Measurements from ENCODE around the gene C16orf54.

DNA sequence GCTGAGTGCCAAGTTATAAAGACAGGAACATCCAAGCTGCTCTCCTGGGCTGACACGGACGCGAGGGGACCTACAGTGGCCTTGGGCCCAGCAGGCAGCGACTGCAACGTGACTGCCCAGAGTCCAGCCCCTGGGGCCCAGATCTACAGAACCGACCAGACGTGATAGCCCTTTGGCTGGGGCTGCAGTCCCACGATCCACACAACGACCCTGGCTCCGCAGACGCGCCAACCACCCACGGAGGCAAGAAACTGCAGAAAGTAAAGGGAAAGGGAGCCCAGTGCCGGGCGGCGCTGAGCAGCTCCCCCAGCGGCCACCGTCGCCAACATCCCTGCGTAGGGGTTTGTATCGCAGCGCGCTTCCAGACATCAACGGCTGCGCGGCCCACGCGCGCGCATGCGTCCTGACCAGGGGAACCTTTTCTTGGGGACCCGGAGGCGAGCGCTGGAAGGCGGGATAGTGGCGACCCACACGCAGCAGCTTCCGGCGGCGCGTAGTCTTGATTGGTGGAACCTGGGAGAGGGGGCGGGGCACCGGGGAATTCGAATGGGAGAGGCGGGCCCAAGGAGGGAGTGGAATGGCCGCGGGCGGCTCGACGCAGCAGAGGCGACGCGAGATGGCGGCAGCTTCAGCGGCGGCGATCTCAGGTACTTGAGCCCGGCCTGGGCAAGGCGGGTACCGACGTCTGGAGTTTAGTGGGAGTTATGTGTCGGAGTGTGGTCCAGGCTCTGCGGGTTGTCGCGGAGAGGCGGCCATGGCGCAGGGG is 44.6 kb upstream of the C16orf54 start, which contains the start of gene KIF22:
- 0 out of 2 replicates have a peak, but pooled peaks have one; percentile 44 for TF ChIP-seq TCF7L2 (IDR thresholded peaks at IDR 0.05; ENCODE audit: low read depth, low read length)
- TF ChIP-seq, protein P1, sequence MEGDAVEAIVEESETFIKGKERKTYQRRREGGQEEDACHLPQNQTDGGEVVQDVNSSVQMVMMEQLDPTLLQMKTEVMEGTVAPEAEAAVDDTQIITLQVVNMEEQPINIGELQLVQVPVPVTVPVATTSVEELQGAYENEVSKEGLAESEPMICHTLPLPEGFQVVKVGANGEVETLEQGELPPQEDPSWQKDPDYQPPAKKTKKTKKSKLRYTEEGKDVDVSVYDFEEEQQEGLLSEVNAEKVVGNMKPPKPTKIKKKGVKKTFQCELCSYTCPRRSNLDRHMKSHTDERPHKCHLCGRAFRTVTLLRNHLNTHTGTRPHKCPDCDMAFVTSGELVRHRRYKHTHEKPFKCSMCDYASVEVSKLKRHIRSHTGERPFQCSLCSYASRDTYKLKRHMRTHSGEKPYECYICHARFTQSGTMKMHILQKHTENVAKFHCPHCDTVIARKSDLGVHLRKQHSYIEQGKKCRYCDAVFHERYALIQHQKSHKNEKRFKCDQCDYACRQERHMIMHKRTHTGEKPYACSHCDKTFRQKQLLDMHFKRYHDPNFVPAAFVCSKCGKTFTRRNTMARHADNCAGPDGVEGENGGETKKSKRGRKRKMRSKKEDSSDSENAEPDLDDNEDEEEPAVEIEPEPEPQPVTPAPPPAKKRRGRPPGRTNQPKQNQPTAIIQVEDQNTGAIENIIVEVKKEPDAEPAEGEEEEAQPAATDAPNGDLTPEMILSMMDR (IDR thresholded peaks at IDR 0.05) = peak; percentile 84
- TF ChIP-seq SIN3A (IDR thresholded peaks at IDR 0.05; ENCODE audit: borderline replicate concordance, insufficient read depth, low read depth, low read length) = peak; percentile 86; the same call in 1 of the 2 replicates
- peak; percentile 88 for TF ChIP-seq POLR2AphosphoS5 (IDR thresholded peaks at IDR 0.05; ENCODE audit: low read depth, low read length)
- TF ChIP-seq, protein P2, sequence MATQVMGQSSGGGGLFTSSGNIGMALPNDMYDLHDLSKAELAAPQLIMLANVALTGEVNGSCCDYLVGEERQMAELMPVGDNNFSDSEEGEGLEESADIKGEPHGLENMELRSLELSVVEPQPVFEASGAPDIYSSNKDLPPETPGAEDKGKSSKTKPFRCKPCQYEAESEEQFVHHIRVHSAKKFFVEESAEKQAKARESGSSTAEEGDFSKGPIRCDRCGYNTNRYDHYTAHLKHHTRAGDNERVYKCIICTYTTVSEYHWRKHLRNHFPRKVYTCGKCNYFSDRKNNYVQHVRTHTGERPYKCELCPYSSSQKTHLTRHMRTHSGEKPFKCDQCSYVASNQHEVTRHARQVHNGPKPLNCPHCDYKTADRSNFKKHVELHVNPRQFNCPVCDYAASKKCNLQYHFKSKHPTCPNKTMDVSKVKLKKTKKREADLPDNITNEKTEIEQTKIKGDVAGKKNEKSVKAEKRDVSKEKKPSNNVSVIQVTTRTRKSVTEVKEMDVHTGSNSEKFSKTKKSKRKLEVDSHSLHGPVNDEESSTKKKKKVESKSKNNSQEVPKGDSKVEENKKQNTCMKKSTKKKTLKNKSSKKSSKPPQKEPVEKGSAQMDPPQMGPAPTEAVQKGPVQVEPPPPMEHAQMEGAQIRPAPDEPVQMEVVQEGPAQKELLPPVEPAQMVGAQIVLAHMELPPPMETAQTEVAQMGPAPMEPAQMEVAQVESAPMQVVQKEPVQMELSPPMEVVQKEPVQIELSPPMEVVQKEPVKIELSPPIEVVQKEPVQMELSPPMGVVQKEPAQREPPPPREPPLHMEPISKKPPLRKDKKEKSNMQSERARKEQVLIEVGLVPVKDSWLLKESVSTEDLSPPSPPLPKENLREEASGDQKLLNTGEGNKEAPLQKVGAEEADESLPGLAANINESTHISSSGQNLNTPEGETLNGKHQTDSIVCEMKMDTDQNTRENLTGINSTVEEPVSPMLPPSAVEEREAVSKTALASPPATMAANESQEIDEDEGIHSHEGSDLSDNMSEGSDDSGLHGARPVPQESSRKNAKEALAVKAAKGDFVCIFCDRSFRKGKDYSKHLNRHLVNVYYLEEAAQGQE (IDR thresholded peaks at IDR 0.05; ENCODE audit: insufficient read depth in 1 of 2, low read depth in 2 of 2, low read length in 1 of 2) = 0 out of 4 replicates have a peak, but pooled peaks of 1 of the 2 experiments have one; percentile 59

Data from Panc1 (cell line).